H9 (cell line): ENCODE measurements around the gene SEMA4D. TPM values are rescaled to one million over a fixed set of nuclear protein-coding genes. Genes with fewer than 3 reads are reported as not detected.

ENCODE experiments used
- DNase-seq: peaks from one replicate; pipeline ENCODE4 v3.0.0-alpha.2; 2017
- H2AFZ ChIP-seq: one replicate; pipeline ENCODE4 v1.6.1; 2013; ENCODE audit warnings: mild to moderate bottlenecking, low read length, control low read depth, moderate library complexity
- H2AK5ac ChIP-seq: 2 replicates; pipeline ENCODE4 v1.6.1; 2013; ENCODE audit warnings: low read length, control low read depth, mixed read lengths; ENCODE audit not compliant: insufficient read length
- H2BK120ac ChIP-seq: one replicate; pipeline ENCODE4 v1.6.1; 2013; ENCODE audit warnings: low read depth, mild to moderate bottlenecking, low read length, control low read depth, inconsistent platforms; ENCODE audit not compliant: poor library complexity, severe bottlenecking
- H2BK12ac ChIP-seq: 2 replicates; pipeline ENCODE4 v1.6.1; 2013; ENCODE audit warnings: low read length, control low read depth, mixed read lengths, low read depth; ENCODE audit not compliant: insufficient read length
- H2BK15ac ChIP-seq: 2 replicates; pipeline ENCODE4 v1.6.1; 2013; ENCODE audit warnings: low read depth, low read length, control low read depth
- H2BK20ac ChIP-seq: one replicate; pipeline ENCODE4 v1.6.1; 2013; ENCODE audit warnings: low read depth, mild to moderate bottlenecking, low read length, control low read depth, inconsistent platforms; ENCODE audit not compliant: poor library complexity, severe bottlenecking
- H2BK5ac ChIP-seq: 2 replicates; pipeline ENCODE4 v1.6.1; 2013; ENCODE audit warnings: low read length, control low read depth, mixed read lengths; ENCODE audit not compliant: insufficient read length
- H3K14ac ChIP-seq: 2 replicates; pipeline ENCODE4 v1.6.1; 2013; ENCODE audit warnings: low read length, control low read depth; ENCODE audit not compliant: insufficient read depth
- H3K18ac ChIP-seq: 2 replicates; pipeline ENCODE4 v1.6.1; 2013; ENCODE audit warnings: low read depth, mild to moderate bottlenecking, mixed read lengths, low read length, control low read depth; ENCODE audit not compliant: insufficient read length
- H3K23ac ChIP-seq: 2 replicates; pipeline ENCODE4 v1.6.1; 2013; ENCODE audit warnings: low read length, control low read depth, mixed read lengths, low read depth; ENCODE audit not compliant: insufficient read length
- H3K23me2 ChIP-seq: 2 replicates; pipeline ENCODE4 v1.6.1; 2013; ENCODE audit warnings: low read depth, mild to moderate bottlenecking, mixed read lengths, low read length, control low read depth; ENCODE audit not compliant: insufficient read length, poor library complexity, severe bottlenecking
- H3K27ac ChIP-seq: 2 replicates; pipeline ENCODE4 v1.5.1; 2013; ENCODE audit warnings: low read length, control low read depth, mixed read lengths, low read depth; ENCODE audit not compliant: insufficient read length
- H3K27me3 ChIP-seq: 2 replicates; pipeline ENCODE4 v1.6.1; 2013; ENCODE audit warnings: low read length, control low read depth, inconsistent platforms; ENCODE audit not compliant: insufficient read depth
- H3K4ac ChIP-seq: 2 replicates; pipeline ENCODE4 v1.6.1; 2013; ENCODE audit warnings: low read depth, mild to moderate bottlenecking, control low read depth, inconsistent platforms, low read length, moderate library complexity
- H3K4me1 ChIP-seq: 2 replicates; pipeline ENCODE4 v1.6.1; 2013; ENCODE audit warnings: low read length, control low read depth, inconsistent platforms; ENCODE audit not compliant: insufficient read depth
- H3K4me2 ChIP-seq: 2 replicates; pipeline ENCODE4 v1.6.1; 2013; ENCODE audit warnings: low read length, control low read depth, mixed read lengths; ENCODE audit not compliant: insufficient read length, insufficient read depth
- H3K56ac ChIP-seq: 2 replicates; pipeline ENCODE4 v1.6.1; 2013; ENCODE audit warnings: low read depth, mild to moderate bottlenecking, mixed read lengths, low read length, control low read depth; ENCODE audit not compliant: insufficient read length
- H3K79me1 ChIP-seq: 2 replicates; pipeline ENCODE4 v1.6.1; 2013; ENCODE audit warnings: low read depth, mild to moderate bottlenecking, moderate library complexity, low read length, control low read depth, inconsistent platforms; ENCODE audit not compliant: insufficient read depth, poor library complexity, severe bottlenecking
- H3K79me2 ChIP-seq: 2 replicates; pipeline ENCODE4 v1.6.1; 2013; ENCODE audit warnings: low read length, control low read depth, inconsistent platforms; ENCODE audit not compliant: insufficient read depth
- H3K9ac ChIP-seq: 2 replicates; pipeline ENCODE4 v1.6.1; 2013; ENCODE audit warnings: low read length, control low read depth, mixed read lengths; ENCODE audit not compliant: insufficient read length; ENCODE audit errors: extremely low read depth
- H3K9me3 ChIP-seq: one replicate; pipeline ENCODE4 v1.6.1; 2013; ENCODE audit warnings: low read depth, low read length, inconsistent platforms; ENCODE audit not compliant: control insufficient read depth
- H3T11ph ChIP-seq: one replicate; pipeline ENCODE4 v1.6.1; 2013; ENCODE audit warnings: mild to moderate bottlenecking, low read length, control low read depth, inconsistent platforms
- H4K20me1 ChIP-seq: one replicate; pipeline ENCODE4 v1.6.1; 2013; ENCODE audit not compliant: control insufficient read depth, insufficient read length, insufficient read depth
- H4K5ac ChIP-seq: 2 replicates; pipeline ENCODE4 v1.6.1; 2013; ENCODE audit warnings: low read depth, mild to moderate bottlenecking, mixed read lengths, low read length, control low read depth; ENCODE audit not compliant: insufficient read length
- H4K8ac ChIP-seq: replicated peaks from 2 replicates; pipeline ENCODE4 v1.6.1; 2013; ENCODE audit warnings: low read length, control low read depth, mixed read lengths, low read depth; ENCODE audit not compliant: insufficient read length
- H4K91ac ChIP-seq: 2 replicates; pipeline ENCODE4 v1.6.1; 2013; ENCODE audit warnings: low read depth, mild to moderate bottlenecking, moderate library complexity, mixed read lengths, low read length, control low read depth; ENCODE audit not compliant: insufficient read length
- H3K27ac Mint-ChIP-seq, 3 experiments: 2 replicates in 2 of 3; 3 replicates in 1 of 3; pipeline ENCODE4 v1.8.0; 2020 to 2021; ENCODE audit warnings: mixed read lengths in 3 of 3, mild to moderate bottlenecking in 1 of 3, moderate library complexity in 1 of 3
- H3K27me3 Mint-ChIP-seq: 2 replicates; pipeline ENCODE4 v1.8.0; 2021; ENCODE audit warnings: low read depth, mild to moderate bottlenecking, moderate library complexity, mixed read lengths
- H3K36me3 Mint-ChIP-seq, 3 experiments: 2 replicates in 2 of 3; 3 replicates in 1 of 3; pipeline ENCODE4 v1.8.0; 2020 to 2021; ENCODE audit warnings: low read depth in 3 of 3, mixed read lengths in 3 of 3; ENCODE audit not compliant: insufficient read depth in 1 of 3
- H3K4me1 Mint-ChIP-seq, 2 experiments: 2 replicates each; pipeline ENCODE4 v1.8.0; 2020; ENCODE audit warnings: mixed read lengths in 2 of 2
- H3K4me3 Mint-ChIP-seq, 2 experiments: 2 replicates in 1 of 2; 3 replicates in 1 of 2; pipeline ENCODE4 v1.8.0; 2020 to 2021; ENCODE audit warnings: mild to moderate bottlenecking in 2 of 2, mixed read lengths in 2 of 2, moderate library complexity in 1 of 2
- H3K9me3 Mint-ChIP-seq, 2 experiments: 2 replicates in 1 of 2; 3 replicates in 1 of 2; pipeline ENCODE4 v1.8.0; 2020; ENCODE audit warnings: mild to moderate bottlenecking in 2 of 2, mixed read lengths in 2 of 2, moderate library complexity in 1 of 2
- CTCF ChIP-seq: fragments of 200-600 bp; sonication (generic); conservative IDR thresholded peaks from 3 replicates; pipeline ENCODE4 v1.8.0; 2021; ENCODE audit warnings: antibody characterized with exemption, mild to moderate bottlenecking
- WGBS: extraction: QIAGEN DNeasy Blood & Tissue Kit; methylation state at CpG from one replicate; pipeline ENCODE4 v1.1.7; 2013; ENCODE audit warnings: missing lambda C conversion rate, low lambda C conversion rate, mixed read lengths; ENCODE audit not compliant: insufficient read length; ENCODE audit errors: extremely low coverage; 5-methylcytosine and 5-hydroxymethylcytosine counted together
- total RNA-seq: library from RNA; stranded (reverse); gene quantifications from 2 replicates; pipeline ENCODE4 v1.2.1, GENCODE V29; 2021

SEMA4D gene
- total RNA-seq, 1 experiment from 2014 or later: 47.2 TPM

DNA sequence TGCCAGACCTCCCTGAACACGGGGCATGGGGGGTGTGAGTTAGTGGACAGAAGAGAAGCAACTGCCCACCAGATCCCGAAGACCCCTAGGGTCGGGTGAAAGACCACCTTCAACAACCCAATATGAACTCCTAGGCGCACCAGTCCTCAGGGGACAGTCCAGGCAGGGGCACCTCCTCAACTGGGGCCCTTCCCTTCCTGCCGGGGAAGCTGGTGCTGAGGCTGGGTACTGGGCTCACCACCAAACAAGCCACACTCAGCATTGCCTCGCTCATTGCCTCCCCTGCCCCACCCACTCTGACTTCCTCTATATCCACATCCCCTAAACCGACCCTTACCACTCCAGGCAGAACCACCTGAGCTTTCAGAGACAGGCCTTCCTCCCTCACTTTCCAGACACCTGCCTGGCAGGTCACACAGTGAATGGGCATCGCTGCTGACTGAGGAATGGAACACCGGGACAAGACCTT lies 42.5 kb downstream of the SEMA4D start:
- DNase-seq: no peak

More for the DNA sequence above, 42.5 kb downstream of the SEMA4D start:
- H3K23ac ChIP-seq: no peak overlapping the region
- no peak overlapping the region for H3K27ac ChIP-seq
- H3K4ac ChIP-seq: no peak overlapping the region
- H3K18ac ChIP-seq: no peak overlapping the region
- Mint-ChIP-seq H3K4me1 (peaks cover 20 to 29% of the 10 kb centered on the region in 2 experiments), H3K4me3 (no peak overlapping the region), H3K36me3 (peaks cover 9 to 28% (median 21%) of the 10 kb centered on the region in 3 experiments), H3K9me3 (no peaks in the 10 kb centered on the region), H3K27me3 (no peaks in the 10 kb centered on the region), H3K27ac (peak overlapping the region in 2 of 3 experiments; percentile 56 to 61; a peak in 5 of 7 replicates)
- no peaks in the 10 kb centered on the region for H3K79me1 ChIP-seq
- H3K4me2 ChIP-seq: no peak overlapping the region
- H2BK20ac ChIP-seq: no peak overlapping the region
- H3K23me2 ChIP-seq: no peaks in the 10 kb centered on the region
- peaks cover 4% of the 10 kb centered on the region; the same call in 1 of the 2 replicates for H3K79me2 ChIP-seq
- no peak overlapping the region for H2BK120ac ChIP-seq
- no peak overlapping the region for H2BK12ac ChIP-seq
- peaks cover 6% of the 10 kb centered on the region; the same call in 1 of the 2 replicates for H3K4me1 ChIP-seq
- H3K9ac ChIP-seq: no peak overlapping the region
- no peak overlapping the region for H3T11ph ChIP-seq
- H2BK5ac ChIP-seq: no peak overlapping the region
- H2AFZ ChIP-seq: no peak overlapping the region
- H2BK15ac ChIP-seq: no peak overlapping the region
- H2AK5ac ChIP-seq: no peak overlapping the region
- peaks cover 3% of the 10 kb centered on the region for H4K20me1 ChIP-seq
- no peaks in the 10 kb centered on the region for H3K9me3 ChIP-seq
- no peak for TF ChIP-seq CTCF
- H3K27me3 ChIP-seq: no peaks in the 10 kb centered on the region
- H4K91ac ChIP-seq: no peak overlapping the region
- no peak overlapping the region for H4K5ac ChIP-seq
- no peak overlapping the region for H3K56ac ChIP-seq
- H3K14ac ChIP-seq: no peak overlapping the region; the same call in 1 of the 2 replicates
- H4K8ac ChIP-seq: no peak overlapping the region
- no CpG with 5 or more reads among the region's 9 CpGs for WGBS
